Measurements from ENCODE around the gene CYP26A1.

Gene CYP26A1

DNA sequence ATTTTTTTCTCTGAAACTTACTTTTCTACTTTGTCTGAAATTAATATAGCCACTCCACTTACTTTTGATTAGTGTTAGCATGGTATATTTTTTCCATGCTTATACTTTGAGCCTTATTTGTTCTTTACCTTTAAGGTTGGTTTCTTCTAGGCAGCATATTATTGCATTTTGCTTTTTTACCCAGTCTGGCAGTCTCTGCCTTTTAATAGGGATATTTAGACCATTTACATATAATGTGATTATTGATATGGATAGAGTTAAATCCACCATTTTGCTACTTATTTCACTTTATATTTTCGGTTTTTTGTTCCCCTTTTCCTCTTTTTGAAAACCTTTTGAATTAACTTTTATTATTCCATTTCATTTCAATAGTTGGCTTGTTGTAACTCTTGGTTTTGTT, 30.3 kb downstream of the CYP26A1 start:
- no peaks in the 10 kb centered on the region for H3K27me3 ChIP-seq
- TF ChIP-seq, protein P1, sequence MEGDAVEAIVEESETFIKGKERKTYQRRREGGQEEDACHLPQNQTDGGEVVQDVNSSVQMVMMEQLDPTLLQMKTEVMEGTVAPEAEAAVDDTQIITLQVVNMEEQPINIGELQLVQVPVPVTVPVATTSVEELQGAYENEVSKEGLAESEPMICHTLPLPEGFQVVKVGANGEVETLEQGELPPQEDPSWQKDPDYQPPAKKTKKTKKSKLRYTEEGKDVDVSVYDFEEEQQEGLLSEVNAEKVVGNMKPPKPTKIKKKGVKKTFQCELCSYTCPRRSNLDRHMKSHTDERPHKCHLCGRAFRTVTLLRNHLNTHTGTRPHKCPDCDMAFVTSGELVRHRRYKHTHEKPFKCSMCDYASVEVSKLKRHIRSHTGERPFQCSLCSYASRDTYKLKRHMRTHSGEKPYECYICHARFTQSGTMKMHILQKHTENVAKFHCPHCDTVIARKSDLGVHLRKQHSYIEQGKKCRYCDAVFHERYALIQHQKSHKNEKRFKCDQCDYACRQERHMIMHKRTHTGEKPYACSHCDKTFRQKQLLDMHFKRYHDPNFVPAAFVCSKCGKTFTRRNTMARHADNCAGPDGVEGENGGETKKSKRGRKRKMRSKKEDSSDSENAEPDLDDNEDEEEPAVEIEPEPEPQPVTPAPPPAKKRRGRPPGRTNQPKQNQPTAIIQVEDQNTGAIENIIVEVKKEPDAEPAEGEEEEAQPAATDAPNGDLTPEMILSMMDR (IDR thresholded peaks at IDR 0.05; ENCODE audit: low read depth, low read length): no peak
- H3K4me3 ChIP-seq (ENCODE audit: low read depth, low read length): no peak overlapping the region
- no peaks in the 10 kb centered on the region for H3K4me1 ChIP-seq
- no peaks in the 10 kb centered on the region for H3K9me3 ChIP-seq
- DNase-seq: no peak
- H3K36me3 ChIP-seq: no peaks in the 10 kb centered on the region

DNA sequence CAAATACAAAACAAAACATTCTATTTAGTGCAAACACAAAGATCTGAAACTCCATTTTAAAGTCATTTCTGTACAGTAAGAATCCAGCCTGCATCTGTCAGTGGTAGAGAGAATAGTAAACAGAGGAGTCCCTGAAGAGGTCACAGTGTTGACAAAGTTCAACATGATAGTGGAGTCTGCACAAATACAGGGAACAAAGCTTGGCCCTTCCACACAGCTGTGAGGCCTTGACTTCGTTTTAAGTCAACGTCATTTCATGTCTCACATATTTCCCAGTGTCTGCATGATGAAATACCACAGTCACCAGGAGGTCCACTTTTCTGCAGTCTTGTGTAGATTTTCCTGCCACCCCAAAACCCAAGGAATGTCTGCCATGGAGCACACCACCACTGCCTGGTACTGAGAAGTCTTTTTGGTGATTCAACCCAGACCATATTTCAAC, 33.0 kb downstream of the CYP26A1 start:
- H3K27me3 ChIP-seq: no peaks in the 10 kb centered on the region
- H3K9me3 ChIP-seq: no peaks in the 10 kb centered on the region
- no peak overlapping the region for H3K4me3 ChIP-seq (ENCODE audit: low read depth, low read length)
- H3K4me1 ChIP-seq: no peaks in the 10 kb centered on the region
- no peaks in the 10 kb centered on the region for H3K36me3 ChIP-seq
- TF ChIP-seq, protein P1 (IDR thresholded peaks at IDR 0.05; ENCODE audit: low read depth, low read length): no peak
- no peak for DNase-seq

DNA sequence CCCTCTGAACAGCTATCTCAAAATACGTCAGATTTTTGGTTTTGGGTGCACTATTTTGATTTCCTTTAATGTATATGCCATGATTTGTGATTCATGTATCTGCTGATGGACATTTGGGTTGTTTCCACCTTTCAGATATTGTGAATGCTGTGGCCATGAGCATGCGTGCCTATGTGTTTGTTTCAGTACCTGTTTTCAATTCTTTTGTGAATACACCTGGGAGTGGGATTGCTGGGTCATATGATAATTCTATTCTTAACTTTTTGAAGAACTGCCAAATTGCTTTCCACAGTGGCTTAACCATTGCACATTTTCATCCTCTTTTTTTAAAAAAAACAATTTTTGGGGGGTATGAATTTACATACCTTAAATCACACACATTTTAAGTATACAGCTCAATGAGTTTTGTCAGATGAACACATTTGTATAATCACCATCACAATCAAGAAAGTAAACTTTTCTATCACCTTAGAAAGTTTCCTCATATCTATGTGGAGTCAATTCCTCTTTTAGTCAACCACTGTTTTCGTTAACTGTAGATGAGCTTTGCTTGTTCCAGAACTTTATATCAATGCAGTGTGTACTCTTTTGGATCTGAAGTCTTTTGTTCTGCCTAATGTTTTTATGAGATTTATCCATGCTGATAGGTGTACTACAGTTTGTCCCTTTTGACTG, 36.9 kb downstream of the CYP26A1 start:
- DNase-seq: no peak
- Histone ChIP-seq H3K9me3 (no peaks in the 10 kb centered on the region), H3K4me1 (no peaks in the 10 kb centered on the region), H3K27me3 (no peaks in the 10 kb centered on the region), H3K4me3 (ENCODE audit: low read depth, low read length) (no peak overlapping the region), H3K36me3 (no peaks in the 10 kb centered on the region)
- TF ChIP-seq, protein P1 (IDR thresholded peaks at IDR 0.05; ENCODE audit: low read depth, low read length): no peak

DNA sequence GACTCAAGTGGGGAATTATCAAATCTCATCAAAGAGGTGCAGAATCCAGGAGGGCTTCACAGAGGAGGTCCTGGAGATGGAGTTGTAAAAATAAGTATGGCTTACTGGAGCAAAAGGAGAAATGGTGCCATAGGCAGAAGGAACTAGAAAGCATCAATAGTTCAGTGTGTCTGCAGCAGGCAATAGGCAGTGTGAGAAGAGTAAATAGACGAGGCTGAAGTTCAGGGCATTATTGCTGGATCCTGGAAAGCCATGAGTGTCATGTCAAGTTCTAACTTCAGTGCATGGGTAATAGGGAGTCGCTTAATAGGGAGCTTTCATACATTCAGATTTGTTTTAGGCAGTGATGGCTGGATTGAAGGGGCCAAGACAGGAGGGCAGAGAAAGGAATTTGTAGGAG, 39.3 kb downstream of the CYP26A1 start:
- Histone ChIP-seq H3K36me3 (no peaks in the 10 kb centered on the region), H3K9me3 (no peaks in the 10 kb centered on the region), H3K27me3 (no peaks in the 10 kb centered on the region), H3K4me3 (ENCODE audit: low read depth, low read length) (no peak overlapping the region), H3K4me1 (no peaks in the 10 kb centered on the region)
- TF ChIP-seq, protein P1 (IDR thresholded peaks at IDR 0.05; ENCODE audit: low read depth, low read length): no peak
- DNase-seq: no peak

DNA sequence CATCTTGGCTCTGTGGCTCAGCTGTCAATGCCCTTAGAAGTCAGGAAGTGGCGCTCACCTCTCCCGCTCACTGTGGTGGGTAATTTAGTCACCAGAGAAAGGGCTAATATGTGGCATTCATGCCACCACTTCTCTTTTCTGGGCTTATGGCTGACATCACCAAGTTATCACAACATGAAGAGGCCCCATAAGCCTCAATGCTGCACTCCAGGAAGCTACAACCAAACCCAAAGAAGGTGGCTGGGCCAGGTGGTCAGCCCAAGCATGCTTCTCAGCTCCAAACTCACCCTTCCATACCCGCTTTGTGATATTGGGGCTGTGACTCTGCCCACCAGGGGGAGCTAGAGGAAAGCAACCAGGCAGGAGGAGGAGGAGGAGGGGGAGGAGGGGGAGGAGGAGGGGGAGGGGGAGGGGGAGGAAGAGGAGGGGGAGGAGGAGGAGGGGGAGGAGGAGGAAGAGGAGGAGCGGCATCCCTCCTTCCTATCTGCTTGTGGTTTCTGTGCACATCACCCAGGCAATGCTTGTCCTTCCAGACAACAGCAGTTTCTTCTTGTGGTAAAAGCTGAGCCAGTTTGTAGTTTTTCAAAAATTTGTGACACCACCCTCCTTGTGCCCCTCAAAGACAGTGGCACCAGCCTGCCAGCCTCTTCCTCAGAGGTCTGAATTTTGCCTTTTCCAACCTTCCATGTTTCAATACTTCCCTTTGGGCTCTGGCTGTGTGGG, 42.1 kb downstream of the CYP26A1 start:
- peak; percentile 80 for DNase-seq
- Histone ChIP-seq H3K9me3 (no peaks in the 10 kb centered on the region), H3K36me3 (no peaks in the 10 kb centered on the region), H3K27me3 (no peaks in the 10 kb centered on the region), H3K4me3 (ENCODE audit: low read depth, low read length) (no peak overlapping the region), H3K4me1 (no peaks in the 10 kb centered on the region)
- TF ChIP-seq, protein P1 (IDR thresholded peaks at IDR 0.05; ENCODE audit: low read depth, low read length): peak; percentile 66

DNA sequence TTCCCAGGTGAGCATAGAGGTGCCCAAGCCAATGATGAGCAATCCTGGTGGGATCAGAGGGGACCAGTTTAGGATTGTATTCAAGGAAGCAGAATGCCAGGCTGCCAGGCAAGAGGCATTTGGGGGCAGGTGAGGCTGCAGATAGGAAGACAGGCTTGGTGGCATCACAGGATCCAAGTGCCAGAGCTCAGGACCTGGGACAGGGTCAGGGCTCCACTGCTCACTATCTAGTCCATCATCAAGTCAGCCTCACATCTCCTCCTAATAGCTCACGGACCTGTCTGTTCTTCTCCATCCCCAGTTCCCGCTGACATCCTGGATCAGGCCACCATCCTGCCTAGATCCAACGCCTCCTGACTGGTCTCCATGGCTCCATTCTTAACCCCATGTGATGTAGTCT, 47.6 kb downstream of the CYP26A1 start:
- Histone ChIP-seq H3K27me3 (no peaks in the 10 kb centered on the region), H3K4me3 (ENCODE audit: low read depth, low read length) (no peak overlapping the region), H3K9me3 (no peaks in the 10 kb centered on the region), H3K4me1 (no peaks in the 10 kb centered on the region), H3K36me3 (no peaks in the 10 kb centered on the region)
- no peak for DNase-seq
- TF ChIP-seq, protein P1 (IDR thresholded peaks at IDR 0.05; ENCODE audit: low read depth, low read length): no peak
